Stimulated activated CD4-positive, alpha-beta T cell treated with anti-CD3 and anti-CD28 coated beads, Interleukin-4, amount 100 ng/mL, for 4 hours (primary cell): Measurements from ENCODE around the gene PIERCE2.
"Not testable (repeated sequence)": the region's sequence is repeated elsewhere in the genome, so short reads cannot be mapped to it uniquely, and the experiment has no call there.

Experiments
- DNase-seq, 2 experiments: peaks; one replicate each; pipeline ENCODE4 v3.0.0-alpha.2; 2020

The PIERCE2 gene

DNA sequence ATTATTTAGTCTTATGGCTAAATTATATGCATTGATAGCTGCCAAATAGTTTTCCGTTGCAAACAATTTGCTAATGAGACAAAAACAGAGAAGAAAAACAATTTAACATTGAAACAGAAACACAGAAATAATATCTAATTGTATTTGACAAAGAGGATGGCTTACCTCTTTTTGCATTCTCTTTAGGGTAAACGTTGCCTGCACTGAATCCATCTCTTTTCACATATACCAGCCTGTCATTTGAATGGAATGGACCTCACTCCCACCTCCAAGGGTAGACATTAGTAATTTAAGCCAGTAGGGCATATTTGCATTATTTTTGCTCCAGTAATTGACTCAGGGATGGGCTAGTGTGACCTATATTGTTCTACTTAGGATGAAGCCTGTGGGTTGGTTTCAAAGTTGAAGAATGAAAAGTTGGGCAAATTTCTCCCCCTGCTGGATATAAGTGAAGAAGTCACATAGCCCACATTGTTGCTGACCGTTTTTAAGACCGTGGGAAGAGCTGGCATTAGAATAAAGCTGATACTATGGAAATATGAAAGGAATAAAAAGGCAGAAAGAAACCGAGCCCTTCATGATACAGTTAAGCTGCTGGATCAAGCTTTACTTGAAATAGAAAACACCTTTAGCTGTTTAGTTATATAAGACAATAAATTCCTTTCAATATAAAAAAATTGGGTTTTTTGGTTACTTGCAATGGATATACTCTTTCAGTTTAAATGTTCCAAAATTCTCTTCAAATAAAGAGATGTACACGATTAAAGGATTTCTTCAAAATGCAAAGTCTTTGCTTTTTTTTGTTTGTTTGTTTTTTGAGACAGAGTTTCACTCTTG lies 26.9 kb downstream of the PIERCE2 start:
- DNase-seq: no peak

DNA sequence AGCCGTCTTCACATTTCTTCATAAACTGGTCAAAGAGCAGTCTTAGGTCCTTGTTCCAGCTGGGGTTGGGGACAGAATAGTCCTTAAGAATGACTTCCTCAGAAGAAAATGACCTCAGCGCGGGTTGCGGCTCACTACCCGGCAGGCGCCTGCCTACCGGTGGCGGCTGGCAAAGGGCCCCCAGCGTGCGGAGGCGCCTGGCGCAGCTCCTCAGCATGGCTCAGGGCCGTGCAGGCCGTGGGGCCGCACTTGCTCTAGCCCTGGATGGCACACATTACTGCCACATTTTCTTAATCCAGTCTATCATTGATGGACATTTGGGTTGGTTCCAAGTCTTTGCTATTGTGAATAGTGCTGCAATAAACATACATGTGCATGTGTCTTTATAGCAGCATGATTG lies 34.8 kb downstream of the PIERCE2 start:
- not testable (repeated sequence) for DNase-seq

DNA sequence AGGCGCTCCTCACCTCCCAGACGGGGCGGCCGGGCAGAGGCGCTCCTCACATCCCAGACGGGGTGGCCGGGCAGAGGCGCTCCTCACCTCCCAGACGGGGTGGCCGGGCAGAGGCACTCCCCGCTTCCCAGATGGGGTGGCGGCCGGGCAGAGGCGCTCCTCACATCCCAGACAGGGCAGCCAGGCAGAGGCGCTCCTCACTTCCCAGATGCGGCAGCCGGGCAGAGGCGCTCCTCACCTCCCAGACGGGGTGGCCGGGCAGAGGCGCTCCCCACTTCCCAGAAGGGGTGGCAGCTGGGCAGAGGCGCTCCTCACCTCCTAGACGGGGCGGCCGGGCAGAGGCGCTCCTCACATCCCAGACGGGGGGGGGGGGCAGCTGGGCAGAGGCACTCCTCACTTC lies 37.6 kb downstream of the PIERCE2 start:
- not testable (repeated sequence) for DNase-seq

DNA sequence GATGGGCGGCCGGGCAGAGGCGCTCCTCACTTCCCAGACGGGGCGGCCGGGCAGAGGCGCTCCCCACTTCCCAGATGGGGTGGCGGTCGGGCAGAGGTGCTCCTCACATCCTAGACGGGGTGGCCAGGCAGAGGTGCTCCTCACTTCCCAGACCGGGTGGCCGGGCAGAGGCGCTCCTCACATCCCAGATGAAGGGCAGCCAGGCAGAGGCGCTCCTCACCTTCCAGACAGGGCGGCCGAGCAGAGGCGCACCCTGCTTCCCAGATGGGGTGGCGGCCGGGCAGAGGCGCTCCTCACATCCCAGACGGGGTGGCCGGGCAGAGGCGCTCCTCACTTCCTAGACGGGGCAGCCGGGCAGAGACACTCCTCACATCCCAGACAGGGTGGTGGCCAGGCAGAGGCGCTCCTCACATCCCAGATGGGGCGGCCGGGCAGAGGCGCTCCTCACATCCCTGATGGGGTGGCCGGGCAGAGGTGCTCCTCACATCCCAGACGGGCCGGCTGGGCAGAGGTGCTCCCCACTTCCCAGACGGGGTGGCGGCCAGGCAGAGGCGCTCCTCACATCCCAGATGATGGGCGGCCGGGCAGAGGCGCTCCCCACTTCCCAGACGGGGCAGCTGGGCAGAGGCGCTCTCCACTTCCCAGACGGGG lies 38.2 kb downstream of the PIERCE2 start:
- not testable (repeated sequence) for DNase-seq

DNA sequence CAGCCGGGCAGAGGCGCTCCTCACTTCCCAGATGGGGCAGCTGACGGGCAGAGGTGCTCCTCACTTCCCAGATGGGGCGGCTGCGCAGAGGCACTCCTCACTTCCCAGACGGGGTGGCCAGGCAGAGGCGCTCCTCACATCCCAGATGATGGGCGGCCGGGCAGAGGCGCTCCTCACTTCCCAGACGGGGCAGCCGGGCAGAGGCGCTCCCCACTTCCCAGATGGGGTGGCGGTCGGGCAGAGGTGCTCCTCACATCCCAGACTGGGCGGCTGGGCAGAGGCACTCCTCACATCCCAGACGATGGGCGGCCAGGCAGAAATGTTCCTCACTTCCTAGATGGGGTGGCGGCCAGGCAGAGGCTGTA lies 38.7 kb downstream of the PIERCE2 start:
- not testable (repeated sequence) for DNase-seq

DNA sequence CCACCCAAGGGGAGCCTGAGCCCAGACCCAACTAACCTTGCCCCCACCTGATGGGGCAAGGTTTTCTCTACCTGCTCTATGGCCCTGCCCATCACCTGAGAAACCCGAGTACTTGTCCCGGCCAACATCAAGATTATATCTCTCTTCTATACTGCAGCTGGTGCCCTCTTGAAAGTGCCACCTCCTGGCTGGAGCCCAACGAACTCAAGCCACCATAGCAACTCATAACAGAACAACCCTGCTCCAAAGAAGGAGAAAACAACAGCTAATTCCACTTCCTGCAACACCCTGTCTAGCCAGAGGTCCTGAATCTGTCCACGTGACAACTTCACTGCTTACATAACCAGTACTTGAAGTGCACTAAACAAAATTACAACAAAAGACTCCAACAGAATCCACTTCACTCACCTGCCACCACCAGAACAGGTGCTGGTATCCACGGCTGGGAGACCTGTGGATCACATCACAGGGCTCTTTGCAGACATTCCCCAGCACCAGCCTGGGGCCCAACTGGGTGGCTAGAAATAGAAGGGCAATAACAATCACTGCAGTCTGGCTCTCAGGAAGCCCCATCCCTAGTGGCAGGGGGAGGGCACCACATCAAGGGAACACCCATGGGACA lies 49.2 kb downstream of the PIERCE2 start:
- no peak for DNase-seq

DNA sequence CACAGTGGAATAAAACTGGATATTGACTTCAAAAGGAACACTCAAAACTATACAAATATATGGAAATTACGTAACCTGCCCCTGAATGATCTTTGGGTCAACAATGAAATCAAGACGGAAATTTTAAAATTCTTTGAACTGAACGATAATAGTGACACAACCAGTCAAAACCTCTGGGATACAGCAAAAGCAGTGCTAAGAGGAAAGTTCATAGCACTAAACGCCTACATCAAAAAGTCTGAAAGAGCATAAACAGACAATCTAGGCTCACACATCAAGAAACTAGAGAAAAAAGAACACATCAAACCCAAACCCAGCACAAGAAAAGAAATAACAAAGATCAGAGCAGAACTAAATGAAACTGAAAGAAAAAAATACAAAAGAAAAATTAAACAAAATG lies 53.2 kb downstream of the PIERCE2 start:
- DNase-seq: no peak

DNA sequence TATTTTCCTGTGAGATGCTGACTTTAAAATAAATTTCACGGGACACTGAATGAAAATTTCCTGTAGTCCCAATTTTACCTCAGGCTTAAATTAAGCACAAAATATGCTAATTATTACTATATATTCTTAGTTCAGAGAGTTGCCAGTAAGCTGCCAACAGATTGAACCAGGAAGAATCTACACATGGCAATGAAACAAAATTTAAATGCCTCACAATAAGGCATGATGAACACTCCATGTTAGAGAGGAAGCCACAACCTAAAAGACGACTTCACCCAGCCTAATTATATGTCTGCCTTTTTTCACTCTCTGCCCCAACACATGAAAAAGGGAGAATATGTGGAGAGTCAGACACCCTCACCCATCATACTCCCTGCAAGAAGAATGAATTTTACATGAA lies 60.0 kb downstream of the PIERCE2 start:
- no peak for DNase-seq
